Keratinocyte (primary cell): Measurements from ENCODE around the gene PGLYRP4. TPM values are rescaled to one million over a fixed set of nuclear protein-coding genes. Genes with fewer than 3 reads are reported as not detected.
"Not testable (repeated sequence)": the region's sequence is repeated elsewhere in the genome, so short reads cannot be mapped to it uniquely, and the experiment has no call there.

Source experiments
- DNase-seq: peaks from one replicate; pipeline ENCODE4 v3.0.0-alpha.2; 2011; ENCODE audit warnings: low read depth, missing footprints, low spot score
- FAIRE-seq: peaks from 2 replicates; lab custom pipeline; 2011; peaks lifted over from hg19 to GRCh38; lab: Jason Lieb, UNC
- H2AFZ ChIP-seq: 2 replicates; pipeline ENCODE4 v1.6.0; 2012; ENCODE audit warnings: low read length, control low read depth, inconsistent platforms; ENCODE audit not compliant: control insufficient read depth
- H3K27ac ChIP-seq: 2 replicates; pipeline ENCODE4 v1.5.1; 2011; ENCODE audit warnings: low read length; ENCODE audit not compliant: control insufficient read depth, insufficient read depth
- H3K27me3 ChIP-seq: 3 replicates; pipeline ENCODE4 v1.6.0; 2011; ENCODE audit warnings: low read length; ENCODE audit not compliant: control insufficient read depth, insufficient read depth; ENCODE audit errors: extremely low read depth
- H3K36me3 ChIP-seq, 2 experiments: 2 replicates in 1 of 2; 3 replicates in 1 of 2; pipeline ENCODE4 v1.5.1; 2011; ENCODE audit warnings: low read length in 2 of 2, mild to moderate bottlenecking in 1 of 2; ENCODE audit not compliant: control insufficient read depth in 2 of 2, insufficient read depth in 2 of 2; ENCODE audit errors: extremely low read depth in 1 of 2
- H3K4me1 ChIP-seq: 3 replicates; pipeline ENCODE4 v1.5.1; 2011; ENCODE audit warnings: low read length; ENCODE audit not compliant: control insufficient read depth, insufficient read depth; ENCODE audit errors: extremely low read depth
- H3K4me2 ChIP-seq: 3 replicates; pipeline ENCODE4 v1.6.0; 2011; ENCODE audit warnings: low read depth, low read length; ENCODE audit not compliant: control insufficient read depth, insufficient read depth; ENCODE audit errors: extremely low read depth
- H3K4me3 ChIP-seq, 3 experiments: fragments of 200-600 bp in 1 of 3; sonication (generic) in 1 of 3; 2 replicates in 2 of 3; 3 replicates in 1 of 3; pipeline ENCODE4 v1.5.1; 2011 to 2016; ENCODE audit warnings: low read length in 3 of 3, mild to moderate bottlenecking in 3 of 3, control low read depth in 2 of 3, inconsistent platforms in 1 of 3, low read depth in 1 of 3, mixed read lengths in 1 of 3, mixed run types in 1 of 3, moderate library complexity in 1 of 3; ENCODE audit not compliant: control insufficient read depth in 2 of 3, insufficient read depth in 2 of 3; ENCODE audit errors: extremely low read depth in 1 of 3
- H3K79me2 ChIP-seq: 2 replicates; pipeline ENCODE4 v1.6.0; 2012; ENCODE audit warnings: low read length; ENCODE audit not compliant: control insufficient read depth, insufficient read depth
- H3K9ac ChIP-seq: 3 replicates; pipeline ENCODE4 v1.6.0; 2011; ENCODE audit warnings: low read length; ENCODE audit not compliant: control insufficient read depth, insufficient read depth; ENCODE audit errors: extremely low read depth
- H3K9me1 ChIP-seq: 3 replicates; pipeline ENCODE4 v1.6.0; 2011; ENCODE audit warnings: low read length; ENCODE audit not compliant: control insufficient read depth, insufficient read depth; ENCODE audit errors: extremely low read depth
- H3K9me3 ChIP-seq: 2 replicates; pipeline ENCODE4 v1.5.1; 2012; ENCODE audit warnings: low read depth, low read length; ENCODE audit not compliant: control insufficient read depth
- H4K20me1 ChIP-seq: 3 replicates; pipeline ENCODE4 v1.6.0; 2011; ENCODE audit warnings: low read length; ENCODE audit not compliant: control insufficient read depth, insufficient read depth; ENCODE audit errors: extremely low read depth
- EZH2 ChIP-seq: IDR thresholded peaks from one replicate; pipeline ENCODE4 v1.6.1; 2012; ENCODE audit warnings: inconsistent platforms, mild to moderate bottlenecking, low read length, moderate library complexity
- dilution Hi-C: fragments of 300-500 bp; cut with MboI; formaldehyde crosslinking; loops from one replicate; pipeline ENCODE4 v1.7.0; 2020; ENCODE audit warnings: low sequenced_read_pairs; ENCODE audit not compliant: extremely low pct_ligation_motif_present
- polyA plus RNA-seq, 5 experiments: library from polyadenylated mRNA; depleted of rRNA in 3 of 5; stranded (reverse) in 3 of 5; stranded (forward) in 1 of 5; unstranded in 1 of 5; fragments of >200 nt; gene quantifications; 1 replicate in 1 of 5; 2 replicates in 3 of 5; 3 replicates in 1 of 5; pipeline versions ENCODE4 v1.2.1 to v1.2.3, GENCODE V29; 2011 to 2012; ENCODE audit warnings: missing spikeins in 2 of 5, low read depth in 1 of 5, low replicate concordance in 1 of 5
- TF ChIP-seq, protein P1 (sequence below), 3 experiments: IDR thresholded peaks in 1 of 3; conservative IDR thresholded peaks in 1 of 3; optimal IDR thresholded peaks in 1 of 3; 2 replicates in 2 of 3; 3 replicates in 1 of 3; pipeline versions ENCODE3 to v1.5.1; 2011; ENCODE audit warnings: low read length in 3 of 3, mild to moderate bottlenecking in 3 of 3, moderate library complexity in 2 of 3, control low read depth in 1 of 3, inconsistent platforms in 1 of 3; ENCODE audit not compliant: insufficient read depth in 2 of 3; ENCODE audit errors: extremely low read depth in 1 of 3

Gene PGLYRP4
- polyA plus RNA-seq, 1 donor (not counting 4 experiments of a cell fraction or from before 2014, with no cell fraction given) = 3.8 TPM

DNA sequence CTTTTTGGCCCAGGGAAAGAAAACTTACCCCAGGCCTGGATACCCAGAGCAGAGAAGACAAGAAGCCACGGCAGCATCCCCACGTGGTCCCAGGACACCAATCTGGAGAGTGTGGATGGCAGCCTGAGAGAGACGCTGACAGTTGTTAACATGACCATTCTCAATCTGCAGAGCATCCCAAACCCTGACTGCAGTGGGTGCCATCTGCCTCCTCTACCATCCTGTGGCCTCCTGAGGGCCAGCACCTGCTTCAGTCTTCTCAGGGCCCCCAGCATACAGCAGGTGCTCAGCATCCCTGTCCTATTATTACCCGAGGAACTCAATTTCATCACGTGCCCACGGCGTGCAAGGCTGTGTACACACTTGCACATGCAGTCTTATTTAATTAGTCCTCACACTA lies 785 bp downstream of the PGLYRP4 start:
- Histone ChIP-seq H2AFZ (no peak overlapping the region), H3K4me3 (no peak overlapping the region), H3K9ac (no peak overlapping the region), H3K36me3 (no peaks in the 10 kb centered on the region), H3K9me3 (no peaks in the 10 kb centered on the region), H3K79me2 (no peaks in the 10 kb centered on the region), H3K27me3 (peaks cover 3% of the 10 kb centered on the region), H3K9me1 (no peaks in the 10 kb centered on the region), H3K4me2 (no peak overlapping the region), H4K20me1 (no peaks in the 10 kb centered on the region), H3K27ac (no peak overlapping the region), H3K4me1 (peaks cover 21% of the 10 kb centered on the region)
- dilution Hi-C loops = no loop called here
- no peak for TF ChIP-seq EZH2
- TF ChIP-seq, protein P1, sequence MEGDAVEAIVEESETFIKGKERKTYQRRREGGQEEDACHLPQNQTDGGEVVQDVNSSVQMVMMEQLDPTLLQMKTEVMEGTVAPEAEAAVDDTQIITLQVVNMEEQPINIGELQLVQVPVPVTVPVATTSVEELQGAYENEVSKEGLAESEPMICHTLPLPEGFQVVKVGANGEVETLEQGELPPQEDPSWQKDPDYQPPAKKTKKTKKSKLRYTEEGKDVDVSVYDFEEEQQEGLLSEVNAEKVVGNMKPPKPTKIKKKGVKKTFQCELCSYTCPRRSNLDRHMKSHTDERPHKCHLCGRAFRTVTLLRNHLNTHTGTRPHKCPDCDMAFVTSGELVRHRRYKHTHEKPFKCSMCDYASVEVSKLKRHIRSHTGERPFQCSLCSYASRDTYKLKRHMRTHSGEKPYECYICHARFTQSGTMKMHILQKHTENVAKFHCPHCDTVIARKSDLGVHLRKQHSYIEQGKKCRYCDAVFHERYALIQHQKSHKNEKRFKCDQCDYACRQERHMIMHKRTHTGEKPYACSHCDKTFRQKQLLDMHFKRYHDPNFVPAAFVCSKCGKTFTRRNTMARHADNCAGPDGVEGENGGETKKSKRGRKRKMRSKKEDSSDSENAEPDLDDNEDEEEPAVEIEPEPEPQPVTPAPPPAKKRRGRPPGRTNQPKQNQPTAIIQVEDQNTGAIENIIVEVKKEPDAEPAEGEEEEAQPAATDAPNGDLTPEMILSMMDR (optimal IDR thresholded peaks at IDR 0.05 in 1 of 3, IDR thresholded peaks at IDR 0.05 in 1 of 3, conservative IDR thresholded peaks at IDR 0.05 in 1 of 3; ENCODE audit: extremely low read depth in 1 of 3, insufficient read depth in 2 of 3, low read length in 3 of 3) = no peak
- DNase-seq = no peak
- FAIRE-seq = no peak

DNA sequence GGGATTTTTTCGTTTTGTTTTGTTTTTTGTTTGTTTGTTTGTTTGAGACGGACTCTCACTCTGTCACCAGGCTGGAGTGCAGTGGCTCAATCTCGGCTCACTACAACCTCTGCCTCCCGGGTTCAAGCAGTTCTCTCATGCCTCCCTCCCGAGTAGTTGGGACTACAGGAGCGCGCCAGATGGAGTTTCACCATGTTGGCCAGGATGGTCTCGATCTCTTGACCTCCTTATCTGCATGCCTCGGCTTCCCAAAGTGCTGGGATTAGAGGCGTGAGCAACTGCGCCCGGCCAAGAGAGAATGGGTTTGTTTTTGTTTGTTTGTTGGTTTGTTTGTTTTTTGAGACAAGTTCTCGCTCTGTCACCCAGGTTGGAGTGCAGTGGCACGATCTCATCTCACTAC lies 1.6 kb downstream of the PGLYRP4 start:
- H4K20me1 ChIP-seq, H3K36me3 ChIP-seq, H3K4me3 ChIP-seq, DNase-seq, H3K9ac ChIP-seq, dilution Hi-C loops, H3K79me2 ChIP-seq, H2AFZ ChIP-seq, H3K27me3 ChIP-seq, H3K9me3 ChIP-seq, H3K9me1 ChIP-seq, H3K27ac ChIP-seq, FAIRE-seq, H3K4me2 ChIP-seq: not testable (repeated sequence)
- H3K4me1 ChIP-seq = peaks cover 25% of the 10 kb centered on the region

DNA sequence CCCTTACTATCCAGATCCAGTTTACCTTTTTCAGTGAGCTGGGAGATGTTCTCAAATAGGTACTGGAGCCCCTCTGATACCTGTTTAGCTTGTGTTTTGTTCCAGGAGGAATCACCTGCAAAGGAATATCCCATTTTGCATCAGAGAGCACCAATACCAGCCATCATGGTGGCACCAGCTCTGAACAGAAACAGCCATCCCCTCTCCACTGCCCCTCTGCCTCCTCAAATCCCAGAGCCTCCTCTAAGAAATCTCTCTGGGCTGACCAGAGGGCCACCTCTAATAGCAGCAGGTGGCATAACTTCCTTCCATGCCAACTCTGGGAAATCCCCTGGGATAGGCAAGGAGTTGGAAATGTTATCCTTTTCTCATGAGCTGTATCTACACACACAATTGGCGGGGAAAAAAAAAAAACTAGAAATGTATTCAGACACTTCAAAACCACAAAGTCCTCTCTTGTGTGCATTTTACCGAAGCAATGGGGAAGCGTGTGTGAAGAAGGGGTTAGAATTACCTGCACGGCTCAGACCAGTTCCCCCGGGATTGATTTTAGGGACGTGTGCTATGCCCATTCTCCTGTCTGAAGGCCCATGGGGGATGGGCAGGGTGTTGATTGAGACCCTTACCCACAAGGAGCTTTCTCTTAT lies 2.4 kb downstream of the PGLYRP4 start:
- DNase-seq = no peak
- peaks cover 25% of the 10 kb centered on the region for H3K4me1 ChIP-seq
- H2AFZ ChIP-seq = no peak overlapping the region
- TF ChIP-seq EZH2 = no peak
- TF ChIP-seq, protein P1 (optimal IDR thresholded peaks at IDR 0.05 in 1 of 3, IDR thresholded peaks at IDR 0.05 in 1 of 3, conservative IDR thresholded peaks at IDR 0.05 in 1 of 3; ENCODE audit: extremely low read depth in 1 of 3, insufficient read depth in 2 of 3, low read length in 3 of 3) = no peak
- H3K9me1 ChIP-seq = no peaks in the 10 kb centered on the region
- dilution Hi-C loops = no loop called here
- H3K4me3 ChIP-seq = no peak overlapping the region
- no peak for FAIRE-seq
- H3K9ac ChIP-seq = no peak overlapping the region
- H3K27ac ChIP-seq = no peak overlapping the region
- no peaks in the 10 kb centered on the region for H3K9me3 ChIP-seq
- no peaks in the 10 kb centered on the region for H3K79me2 ChIP-seq
- H4K20me1 ChIP-seq = no peaks in the 10 kb centered on the region
- no peak overlapping the region for H3K4me2 ChIP-seq
- peaks cover 3% of the 10 kb centered on the region for H3K27me3 ChIP-seq
- H3K36me3 ChIP-seq = no peaks in the 10 kb centered on the region
